Inflammatory macrophage treated with lipopolysaccharide for 1 hour (primary cell): ENCODE measurements around the gene HBG2.
A peak's percentile ranks its signal among the peaks of the same experiment; 100 is the strongest.
"Not testable (repeated sequence)": the region's sequence is repeated elsewhere in the genome, so short reads cannot be mapped to it uniquely, and the experiment has no call there.

Experiments
- DNase-seq, 2 donors: peaks; one replicate each; pipeline ENCODE4 v3.0.0-alpha.2; 2020 to 2022

Gene HBG2

GRCh38 chr11:5254646-5255413 lies at the start of gene HBG2:
HBG2 (minus strand) TSS chr11:5254781; CDS start chr11:5254728, 53 bp downstream.
- not testable (repeated sequence) for DNase-seq

GRCh38 chr11:5304046-5304445 lies 49.5 kb upstream of the HBG2 start:
- DNase-seq = no peak

GRCh38 chr11:5303626-5304025 lies 49.0 kb upstream of the HBG2 start:
- no peak for DNase-seq

GRCh38 chr11:5301846-5302245 lies 47.3 kb upstream of the HBG2 start, which contains the start of gene OR51B4:
OR51B4 (minus strand) TSS chr11:5301946; CDS start chr11:5301946, 0 bp downstream.
- DNase-seq = no peak

GRCh38 chr11:5300251-5300650 lies 45.7 kb upstream of the HBG2 start:
- DNase-seq = no peak

- DNase-seq = no peak
Observed at GRCh38 chr11:5298451-5298850, 43.9 kb upstream of the HBG2 start.

GRCh38 chr11:5297721-5298323 lies 43.2 kb upstream of the HBG2 start:
- DNase-seq = no peak

- not testable (repeated sequence) for DNase-seq
Observed at GRCh38 chr11:5294342-5294995, 39.9 kb upstream of the HBG2 start.

- DNase-seq = no peak
Observed at GRCh38 chr11:5293028-5293427, 38.4 kb upstream of the HBG2 start.

GRCh38 chr11:5291207-5291838 lies 36.7 kb upstream of the HBG2 start:
- DNase-seq = peak; percentile 2 to 12

GRCh38 chr11:5290106-5290505 lies 35.5 kb upstream of the HBG2 start:
- DNase-seq = no peak

GRCh38 chr11:5289696-5290095 lies 35.1 kb upstream of the HBG2 start:
- no peak for DNase-seq

- no peak for DNase-seq
Observed at GRCh38 chr11:5288906-5289550, 34.4 kb upstream of the HBG2 start.

GRCh38 chr11:5288108-5288905 lies 33.7 kb upstream of the HBG2 start:
- DNase-seq = no peak

- no peak for DNase-seq
Observed at GRCh38 chr11:5286901-5287300, 32.3 kb upstream of the HBG2 start.

GRCh38 chr11:5286351-5286750 lies 31.8 kb upstream of the HBG2 start:
- DNase-seq = no peak

- no peak for DNase-seq
Observed at GRCh38 chr11:5285703-5286340, 31.2 kb upstream of the HBG2 start.

- DNase-seq = no peak
Observed at GRCh38 chr11:5284637-5285036, 30.1 kb upstream of the HBG2 start.

GRCh38 chr11:5283882-5284281 lies 29.3 kb upstream of the HBG2 start:
- no peak for DNase-seq

GRCh38 chr11:5283086-5283485 lies 28.5 kb upstream of the HBG2 start:
- no peak for DNase-seq

- DNase-seq = no peak
Observed at GRCh38 chr11:5282628-5283027, 28.0 kb upstream of the HBG2 start.

GRCh38 chr11:5281596-5281995 lies 27.0 kb upstream of the HBG2 start:
- no peak for DNase-seq
